Neural cell (in vitro differentiated cells): ENCODE measurements around the gene LCN2. TPM values are rescaled to one million over a fixed set of nuclear protein-coding genes. Genes with fewer than 3 reads are reported as not detected.

ENCODE experiments used
- H2AFZ ChIP-seq: fragments of 200-600, 300-800 bp; sonication (generic), shearing (Covaris generic); 2 replicates; pipeline ENCODE4 v1.6.0; 2014; ENCODE audit warnings: low read depth, mild to moderate bottlenecking, antibody characterized with exemption, low read length, moderate library complexity
- H3F3A ChIP-seq: fragments of 200-600 bp; shearing (Covaris generic); 2 replicates; pipeline ENCODE4 v1.6.1; 2016; ENCODE audit warnings: mild to moderate bottlenecking, moderate library complexity, mixed read lengths, antibody characterized with exemption, low read length; ENCODE audit not compliant: insufficient read depth, poor library complexity, severe bottlenecking
- H3K27ac ChIP-seq: fragments of 200-600, 300-800 bp; sonication (generic), shearing (Covaris generic); 2 replicates; pipeline ENCODE4 v1.5.1; 2014; ENCODE audit warnings: mild to moderate bottlenecking, low read length, moderate library complexity
- H3K27me3 ChIP-seq: fragments of 300-800, 200-600 bp; sonication (generic), shearing (Covaris generic); 2 replicates; pipeline ENCODE4 v1.6.0; 2014; ENCODE audit warnings: mild to moderate bottlenecking, low read depth, low read length, moderate library complexity; ENCODE audit not compliant: insufficient read depth
- H3K36me3 ChIP-seq: fragments of 300-800, 200-600 bp; sonication (generic), shearing (Covaris generic); 2 replicates; pipeline ENCODE4 v1.5.1; 2014; ENCODE audit warnings: mild to moderate bottlenecking, antibody characterized with exemption, low read length, moderate library complexity; ENCODE audit not compliant: insufficient read depth
- H3K4me2 ChIP-seq: fragments of 300-800, 200-600 bp; sonication (generic), shearing (Covaris generic); 2 replicates; pipeline ENCODE4 v1.6.0; 2014; ENCODE audit warnings: mild to moderate bottlenecking, low read length
- H3K4me3 ChIP-seq: fragments of 300-800, 200-600 bp; sonication (generic), shearing (Covaris generic); 2 replicates; pipeline ENCODE4 v1.5.1; 2014; ENCODE audit warnings: mild to moderate bottlenecking, low read length, moderate library complexity
- H3K79me2 ChIP-seq: fragments of 200-600 bp; shearing (Covaris generic); replicated peaks from 2 replicates; pipeline ENCODE4 v1.6.0; 2014; ENCODE audit warnings: mild to moderate bottlenecking, low read length, moderate library complexity; ENCODE audit not compliant: insufficient read depth
- H3K9ac ChIP-seq: fragments of 300-800, 200-600 bp; sonication (generic), shearing (Covaris generic); 2 replicates; pipeline ENCODE4 v1.6.1; 2016; ENCODE audit warnings: mild to moderate bottlenecking, low read length, mixed read lengths
- H3K9me2 ChIP-seq: fragments of 200-600 bp; shearing (Covaris generic); 2 replicates; pipeline ENCODE4 v1.6.1; 2016; ENCODE audit warnings: mild to moderate bottlenecking, low read length, mixed read lengths; ENCODE audit not compliant: insufficient read depth
- H3K9me3 ChIP-seq: fragments of 200-600, 300-800 bp; sonication (generic), shearing (Covaris generic); 2 replicates; pipeline ENCODE4 v1.6.1; 2016; ENCODE audit warnings: mild to moderate bottlenecking, mixed run types, low read length, moderate library complexity, mixed read lengths
- H4K20me1 ChIP-seq: fragments of 200-600 bp; shearing (Covaris generic); 2 replicates; pipeline ENCODE4 v1.6.1; 2016; ENCODE audit warnings: mild to moderate bottlenecking, mixed run types; ENCODE audit not compliant: insufficient read depth
- EP300 ChIP-seq: fragments of 450-650 bp; conservative IDR thresholded peaks from 2 replicates; pipeline ENCODE4 v1.6.1; 2014; ENCODE audit warnings: antibody characterized with exemption, mild to moderate bottlenecking, moderate library complexity; ENCODE audit not compliant: poor library complexity, severe bottlenecking
- EZH2 ChIP-seq: fragments of 200-600, 300-800 bp; shearing (Covaris generic), sonication (generic); IDR thresholded peaks from 2 replicates; pipeline ENCODE4 v1.6.1; 2014; ENCODE audit warnings: antibody characterized with exemption, low read length, borderline replicate concordance, mild to moderate bottlenecking; ENCODE audit not compliant: insufficient read depth, poor library complexity, severe bottlenecking
- MXI1 ChIP-seq: fragments of 450-650 bp; conservative IDR thresholded peaks from 2 replicates; pipeline ENCODE4 v1.6.1; 2014; ENCODE audit warnings: antibody characterized with exemption, mild to moderate bottlenecking; ENCODE audit not compliant: poor library complexity, severe bottlenecking
- POLR2AphosphoS5 ChIP-seq: IDR thresholded peaks from 2 replicates; pipeline ENCODE4 v1.6.1; 2012
- RAD21 ChIP-seq: fragments of 450-650 bp; conservative IDR thresholded peaks from 2 replicates; pipeline ENCODE4 v1.6.1; 2014; ENCODE audit warnings: antibody characterized with exemption, mild to moderate bottlenecking, moderate library complexity
- SMC3 ChIP-seq: fragments of 450-650 bp; conservative IDR thresholded peaks from 2 replicates; pipeline ENCODE4 v1.6.1; 2014; ENCODE audit warnings: antibody characterized with exemption, mild to moderate bottlenecking, moderate library complexity; ENCODE audit not compliant: poor library complexity
- TAF1 ChIP-seq: IDR thresholded peaks from 2 replicates; pipeline ENCODE4 v1.6.1; 2012; ENCODE audit warnings: low read depth
- polyA plus RNA-seq: library from polyadenylated mRNA; depleted of rRNA; stranded (reverse); fragments of >200 nt; gene quantifications from 2 replicates; pipeline ENCODE4 v1.2.3, GENCODE V29; 2014
- TF ChIP-seq, protein P1 (sequence below): fragments of 450-650 bp; IDR thresholded peaks from 2 replicates; pipeline ENCODE4 v1.5.1; 2014; ENCODE audit warnings: antibody characterized with exemption, mild to moderate bottlenecking, moderate library complexity; ENCODE audit not compliant: poor library complexity, severe bottlenecking
- TF ChIP-seq, protein P2 (sequence below): IDR thresholded peaks from 2 replicates; pipeline ENCODE4 v1.6.1; 2012; ENCODE audit warnings: borderline replicate concordance

The LCN2 gene
- polyA plus RNA-seq, 1 donor from 2014 or later, result not detected

DNA sequence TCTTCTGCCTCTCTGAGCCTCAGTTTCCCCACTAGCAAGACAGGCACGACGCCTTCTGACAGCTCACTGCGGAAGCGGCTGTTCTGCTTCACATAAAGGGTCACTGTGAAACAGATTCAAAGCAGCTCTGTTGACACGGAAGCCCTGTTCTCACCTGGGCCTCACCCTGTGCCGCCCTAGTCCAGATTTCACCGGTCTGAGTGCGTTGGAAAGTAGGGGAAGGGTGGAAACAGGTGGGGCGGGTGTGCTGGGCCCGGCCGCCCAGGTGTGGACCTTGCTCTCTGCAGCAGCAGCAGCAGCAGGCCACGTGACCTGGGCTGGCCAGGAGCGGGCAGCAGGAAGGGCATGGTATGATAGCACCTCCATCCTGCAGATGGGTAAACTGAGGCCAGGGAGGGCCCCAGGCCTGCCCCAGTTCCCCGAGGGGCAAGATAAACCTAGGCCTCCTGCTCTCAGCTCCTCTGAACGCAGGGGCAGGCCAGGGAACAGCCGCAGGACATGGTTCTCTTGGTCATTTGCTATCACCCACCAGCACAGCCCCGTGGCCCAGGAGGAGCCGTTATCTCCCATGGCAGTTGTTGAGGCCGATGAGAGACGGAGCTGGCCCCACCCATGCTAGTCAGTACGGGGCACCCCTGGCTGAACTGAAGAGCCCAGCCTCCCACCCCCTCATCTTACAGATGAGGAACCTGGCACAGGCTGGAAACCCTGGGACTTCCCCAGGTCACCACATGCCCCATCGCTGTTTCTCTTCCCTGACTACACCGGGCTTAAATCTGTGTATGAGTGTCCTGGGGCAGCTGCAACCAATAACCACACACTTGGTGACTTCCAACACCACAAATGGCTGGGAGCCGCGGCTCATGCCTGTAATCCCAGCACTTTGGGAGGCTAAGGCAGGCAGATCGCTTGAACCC is 33.8 kb upstream of the LCN2 start:
- Histone ChIP-seq H3K9me2 (no peaks in the 10 kb centered on the region), H3K27me3 (no peaks in the 10 kb centered on the region), H3K4me3 (no peak overlapping the region), H3K4me2 (no peak overlapping the region), H3F3A (no peaks in the 10 kb centered on the region), H3K27ac (no peak overlapping the region), H3K9me3 (no peaks in the 10 kb centered on the region), H4K20me1 (no peaks in the 10 kb centered on the region), H3K36me3 (no peaks in the 10 kb centered on the region), H3K9ac (no peak overlapping the region), H2AFZ (no peak overlapping the region), H3K79me2 (no peaks in the 10 kb centered on the region)
- TF ChIP-seq POLR2AphosphoS5 (no peak), EP300 (no peak)
- TF ChIP-seq, protein P1, sequence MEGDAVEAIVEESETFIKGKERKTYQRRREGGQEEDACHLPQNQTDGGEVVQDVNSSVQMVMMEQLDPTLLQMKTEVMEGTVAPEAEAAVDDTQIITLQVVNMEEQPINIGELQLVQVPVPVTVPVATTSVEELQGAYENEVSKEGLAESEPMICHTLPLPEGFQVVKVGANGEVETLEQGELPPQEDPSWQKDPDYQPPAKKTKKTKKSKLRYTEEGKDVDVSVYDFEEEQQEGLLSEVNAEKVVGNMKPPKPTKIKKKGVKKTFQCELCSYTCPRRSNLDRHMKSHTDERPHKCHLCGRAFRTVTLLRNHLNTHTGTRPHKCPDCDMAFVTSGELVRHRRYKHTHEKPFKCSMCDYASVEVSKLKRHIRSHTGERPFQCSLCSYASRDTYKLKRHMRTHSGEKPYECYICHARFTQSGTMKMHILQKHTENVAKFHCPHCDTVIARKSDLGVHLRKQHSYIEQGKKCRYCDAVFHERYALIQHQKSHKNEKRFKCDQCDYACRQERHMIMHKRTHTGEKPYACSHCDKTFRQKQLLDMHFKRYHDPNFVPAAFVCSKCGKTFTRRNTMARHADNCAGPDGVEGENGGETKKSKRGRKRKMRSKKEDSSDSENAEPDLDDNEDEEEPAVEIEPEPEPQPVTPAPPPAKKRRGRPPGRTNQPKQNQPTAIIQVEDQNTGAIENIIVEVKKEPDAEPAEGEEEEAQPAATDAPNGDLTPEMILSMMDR, result no peak
- TF ChIP-seq, protein P2, sequence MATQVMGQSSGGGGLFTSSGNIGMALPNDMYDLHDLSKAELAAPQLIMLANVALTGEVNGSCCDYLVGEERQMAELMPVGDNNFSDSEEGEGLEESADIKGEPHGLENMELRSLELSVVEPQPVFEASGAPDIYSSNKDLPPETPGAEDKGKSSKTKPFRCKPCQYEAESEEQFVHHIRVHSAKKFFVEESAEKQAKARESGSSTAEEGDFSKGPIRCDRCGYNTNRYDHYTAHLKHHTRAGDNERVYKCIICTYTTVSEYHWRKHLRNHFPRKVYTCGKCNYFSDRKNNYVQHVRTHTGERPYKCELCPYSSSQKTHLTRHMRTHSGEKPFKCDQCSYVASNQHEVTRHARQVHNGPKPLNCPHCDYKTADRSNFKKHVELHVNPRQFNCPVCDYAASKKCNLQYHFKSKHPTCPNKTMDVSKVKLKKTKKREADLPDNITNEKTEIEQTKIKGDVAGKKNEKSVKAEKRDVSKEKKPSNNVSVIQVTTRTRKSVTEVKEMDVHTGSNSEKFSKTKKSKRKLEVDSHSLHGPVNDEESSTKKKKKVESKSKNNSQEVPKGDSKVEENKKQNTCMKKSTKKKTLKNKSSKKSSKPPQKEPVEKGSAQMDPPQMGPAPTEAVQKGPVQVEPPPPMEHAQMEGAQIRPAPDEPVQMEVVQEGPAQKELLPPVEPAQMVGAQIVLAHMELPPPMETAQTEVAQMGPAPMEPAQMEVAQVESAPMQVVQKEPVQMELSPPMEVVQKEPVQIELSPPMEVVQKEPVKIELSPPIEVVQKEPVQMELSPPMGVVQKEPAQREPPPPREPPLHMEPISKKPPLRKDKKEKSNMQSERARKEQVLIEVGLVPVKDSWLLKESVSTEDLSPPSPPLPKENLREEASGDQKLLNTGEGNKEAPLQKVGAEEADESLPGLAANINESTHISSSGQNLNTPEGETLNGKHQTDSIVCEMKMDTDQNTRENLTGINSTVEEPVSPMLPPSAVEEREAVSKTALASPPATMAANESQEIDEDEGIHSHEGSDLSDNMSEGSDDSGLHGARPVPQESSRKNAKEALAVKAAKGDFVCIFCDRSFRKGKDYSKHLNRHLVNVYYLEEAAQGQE, result no peak

DNA sequence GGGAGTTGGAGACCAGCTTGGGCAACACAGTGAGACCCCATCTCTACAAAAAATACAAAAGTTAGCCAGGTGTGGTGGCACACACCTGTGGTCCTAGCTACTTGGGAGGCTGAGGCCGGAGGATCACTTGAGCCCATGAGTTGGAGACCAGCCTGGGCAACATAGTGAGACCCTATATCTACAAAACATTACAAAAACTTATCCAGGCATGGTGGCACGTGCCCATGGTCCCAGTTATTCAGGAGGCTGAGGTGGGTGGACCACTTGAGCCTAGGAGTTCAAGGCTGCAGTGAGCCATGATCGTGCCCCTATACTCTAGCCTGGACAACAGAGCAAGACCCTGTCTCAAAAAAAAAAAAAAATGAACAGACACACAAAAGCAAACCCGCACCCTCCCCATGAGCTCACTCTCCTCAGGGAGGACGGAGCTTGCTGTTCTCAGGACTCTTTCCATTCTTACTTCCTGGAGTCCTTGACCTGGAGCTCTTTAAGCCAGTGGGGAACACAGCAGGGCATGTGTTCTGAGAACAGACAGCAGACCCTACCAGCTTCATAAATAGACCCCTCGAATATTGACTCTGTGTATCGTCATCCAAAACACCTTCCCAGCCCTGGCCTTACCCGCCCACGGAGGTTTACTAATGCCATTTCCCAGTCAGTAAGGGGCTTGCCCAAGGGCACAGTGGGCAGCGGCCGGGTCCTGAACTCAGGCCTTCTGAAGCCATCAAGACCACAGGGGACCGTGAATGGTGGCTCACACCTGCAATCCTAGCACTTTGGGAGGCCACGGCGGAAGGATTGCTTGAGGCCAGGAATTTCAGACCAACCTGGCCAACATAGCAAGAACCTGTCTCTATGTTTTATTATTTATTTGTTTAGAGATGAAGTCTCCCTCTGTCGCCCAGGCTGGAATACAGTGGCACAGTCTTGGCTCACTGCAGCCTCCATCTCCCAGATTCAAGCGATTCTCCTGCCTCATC is 32.9 kb upstream of the LCN2 start:
- Histone ChIP-seq H3K9ac (no peak overlapping the region), H3K36me3 (no peaks in the 10 kb centered on the region), H3K4me3 (no peak overlapping the region), H3K27me3 (no peaks in the 10 kb centered on the region), H3K9me2 (no peaks in the 10 kb centered on the region), H3K9me3 (no peaks in the 10 kb centered on the region), H2AFZ (no peak overlapping the region), H3K27ac (no peak overlapping the region), H3F3A (no peaks in the 10 kb centered on the region), H3K79me2 (no peaks in the 10 kb centered on the region), H4K20me1 (no peaks in the 10 kb centered on the region), H3K4me2 (no peak overlapping the region)
- TF ChIP-seq RAD21 (no peak), POLR2AphosphoS5 (no peak), EP300 (no peak), MXI1 (no peak), SMC3 (no peak), EZH2 (no peak), TAF1 (no peak)
- TF ChIP-seq, protein P1, result no peak
- TF ChIP-seq, protein P2, result no peak
